Neuronal stem cell (in vitro differentiated cells): ENCODE results near the gene CBFA2T2.
A peak's percentile ranks its signal among the peaks of the same experiment; 100 is the strongest.
"Not testable (repeated sequence)": the region's sequence is repeated elsewhere in the genome, so short reads cannot be mapped to it uniquely, and the experiment has no call there.

ENCODE experiments used
- DNase-seq: peaks from one replicate; pipeline ENCODE4 v3.0.0-alpha.2; 2013; ENCODE audit warnings: low spot score
- H2AFZ ChIP-seq: one replicate; pipeline ENCODE4 v1.6.1; 2013; ENCODE audit warnings: mild to moderate bottlenecking, low read length, inconsistent platforms
- H2AK5ac ChIP-seq: 2 replicates; pipeline ENCODE4 v1.6.1; 2013; ENCODE audit warnings: low read depth, mild to moderate bottlenecking, inconsistent platforms, low read length, moderate library complexity, mixed read lengths
- H2BK120ac ChIP-seq: 2 replicates; pipeline ENCODE4 v1.6.1; 2013; ENCODE audit warnings: low read depth, mild to moderate bottlenecking, inconsistent platforms, low read length, moderate library complexity, mixed read lengths
- H2BK12ac ChIP-seq: one replicate; pipeline ENCODE4 v1.6.1; 2013; ENCODE audit warnings: low read length, inconsistent platforms
- H2BK15ac ChIP-seq: 2 replicates; pipeline ENCODE4 v1.6.1; 2013; ENCODE audit warnings: mild to moderate bottlenecking, low read length, inconsistent platforms, mixed read lengths
- H2BK5ac ChIP-seq: one replicate; pipeline ENCODE4 v1.6.1; 2013; ENCODE audit warnings: inconsistent platforms, mild to moderate bottlenecking, low read length, moderate library complexity
- H3K14ac ChIP-seq: one replicate; pipeline ENCODE4 v1.6.1; 2013; ENCODE audit warnings: low read length, inconsistent platforms
- H3K18ac ChIP-seq: 2 replicates; pipeline ENCODE4 v1.6.1; 2013; ENCODE audit warnings: low read length, inconsistent platforms
- H3K23ac ChIP-seq: 2 replicates; pipeline ENCODE4 v1.6.1; 2013; ENCODE audit warnings: low read depth, mild to moderate bottlenecking, mixed read lengths, low read length, inconsistent platforms; ENCODE audit not compliant: poor library complexity
- H3K27ac ChIP-seq: replicated peaks from 3 replicates; pipeline ENCODE4 v1.5.1; 2013; ENCODE audit warnings: low read length, inconsistent platforms
- H3K27me3 ChIP-seq, 3 experiments: 2 replicates each; pipeline ENCODE4 v1.6.1; 2013; ENCODE audit warnings: low read length in 3 of 3, mild to moderate bottlenecking in 2 of 3, inconsistent platforms in 1 of 3, low read depth in 1 of 3, mixed read lengths in 1 of 3, moderate library complexity in 1 of 3; ENCODE audit not compliant: control insufficient read depth in 3 of 3, insufficient read depth in 3 of 3
- H3K36me3 ChIP-seq, 2 donors: replicated peaks in 1 of 2; 2 replicates each; pipeline ENCODE4 v1.6.1; 2013; ENCODE audit warnings: low read length in 2 of 2; ENCODE audit not compliant: control insufficient read depth in 2 of 2, insufficient read depth in 2 of 2
- H3K4ac ChIP-seq: 2 replicates; pipeline ENCODE4 v1.6.1; 2013; ENCODE audit warnings: inconsistent platforms, mild to moderate bottlenecking, low read length, moderate library complexity
- H3K4me1 ChIP-seq, 2 donors: 1 replicate in 1 of 2; 2 replicates in 1 of 2; pipeline ENCODE4 v1.6.1; 2013; ENCODE audit warnings: low read length in 2 of 2, low read depth in 1 of 2; ENCODE audit not compliant: control insufficient read depth in 2 of 2, insufficient read depth in 1 of 2
- H3K4me2 ChIP-seq: one replicate; pipeline ENCODE4 v1.6.1; 2013; ENCODE audit warnings: mild to moderate bottlenecking, low read length, inconsistent platforms; ENCODE audit not compliant: insufficient read depth, poor library complexity, severe bottlenecking
- H3K4me3 ChIP-seq, 2 donors: 2 replicates each; pipeline ENCODE4 v1.5.1; 2013; ENCODE audit warnings: low read length in 2 of 2, mild to moderate bottlenecking in 2 of 2, inconsistent platforms in 1 of 2, moderate library complexity in 1 of 2
- H3K79me1 ChIP-seq: one replicate; pipeline ENCODE4 v1.6.1; 2013; ENCODE audit warnings: low read depth, mild to moderate bottlenecking, inconsistent platforms, low read length, moderate library complexity
- H3K9ac ChIP-seq: one replicate; pipeline ENCODE4 v1.6.1; 2013; ENCODE audit warnings: mild to moderate bottlenecking, low read depth, low read length, inconsistent platforms; ENCODE audit not compliant: poor library complexity
- H3K9me3 ChIP-seq, 2 donors: replicated peaks in 1 of 2; 2 replicates each; pipeline versions ENCODE3 to v1.6.1; 2013; ENCODE audit warnings: low read length in 2 of 2, mild to moderate bottlenecking in 2 of 2, inconsistent platforms in 1 of 2, low read depth in 1 of 2, mixed read lengths in 1 of 2, moderate library complexity in 1 of 2; ENCODE audit not compliant: control insufficient read depth in 2 of 2, insufficient read depth in 1 of 2
- H4K8ac ChIP-seq: one replicate; pipeline ENCODE4 v1.6.1; 2013; ENCODE audit warnings: low read depth, mild to moderate bottlenecking, inconsistent platforms, low read length, moderate library complexity
- H4K91ac ChIP-seq: one replicate; pipeline ENCODE4 v1.6.1; 2013; ENCODE audit warnings: low read length, low read depth, mild to moderate bottlenecking, inconsistent platforms; ENCODE audit not compliant: poor library complexity
- WGBS, 2 donors: extraction: QIAGEN DNeasy Blood & Tissue Kit; methylation state at CpG; one replicate each; pipeline ENCODE4 v1.1.7; 2013; ENCODE audit warnings: missing lambda C conversion rate in 2 of 2, mixed read lengths in 1 of 2; ENCODE audit not compliant: insufficient read length in 2 of 2, insufficient replicate concordance in 1 of 2; ENCODE audit errors: extremely low coverage in 2 of 2; 5-methylcytosine and 5-hydroxymethylcytosine counted together

Gene CBFA2T2

GRCh38 chr20:33559212-33559611, 69.3 kb downstream of the CBFA2T2 start:
- H3K23ac ChIP-seq = no peak overlapping the region
- no peak overlapping the region for H2BK12ac ChIP-seq
- no peak overlapping the region for H2AFZ ChIP-seq
- no peak overlapping the region for H3K18ac ChIP-seq
- no peak overlapping the region for H3K4me2 ChIP-seq
- H3K9ac ChIP-seq = no peak overlapping the region
- no peak overlapping the region for H4K8ac ChIP-seq
- H2BK5ac ChIP-seq = no peak overlapping the region
- H3K27ac ChIP-seq = no peak overlapping the region
- no CpG with 5 or more reads among the region's 2 CpGs for WGBS, 2 donors
- H3K14ac ChIP-seq = no peak overlapping the region
- H4K91ac ChIP-seq = no peak overlapping the region
- H3K4me1 ChIP-seq = peaks cover 3 to 7% of the 10 kb centered on the region in 2 donors
- H3K36me3 ChIP-seq = peaks cover 0 to 12% of the 10 kb centered on the region in 2 donors
- no peaks in the 10 kb centered on the region for H3K9me3 ChIP-seq
- H2BK120ac ChIP-seq = no peak overlapping the region
- no peak overlapping the region for H3K4ac ChIP-seq
- H3K79me1 ChIP-seq = no peaks in the 10 kb centered on the region
- no peak overlapping the region for H2BK15ac ChIP-seq
- peak overlapping the region in 1 of 2 donors; percentile 35 for H3K4me3 ChIP-seq
- H3K27me3 ChIP-seq = no peaks in the 10 kb centered on the region
- no peak overlapping the region for H2AK5ac ChIP-seq
- DNase-seq = no peak

GRCh38 chr20:33560026-33560425, 70.1 kb downstream of the CBFA2T2 start:
- Histone ChIP-seq H2AFZ (no peak overlapping the region), H4K91ac (no peak overlapping the region), H2BK15ac (no peak overlapping the region), H2BK5ac (no peak overlapping the region), H3K4me1 (peaks cover 0 to 6% of the 10 kb centered on the region in 2 donors), H3K18ac (no peak overlapping the region), H3K9ac (no peak overlapping the region), H4K8ac (no peak overlapping the region), H3K79me1 (no peaks in the 10 kb centered on the region), H3K14ac (no peak overlapping the region), H3K4ac (no peak overlapping the region), H3K4me2 (no peak overlapping the region), H3K23ac (no peak overlapping the region), H2BK12ac (no peak overlapping the region), H3K27me3 (no peaks in the 10 kb centered on the region), H2BK120ac (no peak overlapping the region), H3K4me3 (no peak overlapping the region), H3K36me3 (peaks cover 0 to 12% of the 10 kb centered on the region in 2 donors), H2AK5ac (no peak overlapping the region), H3K9me3 (no peaks in the 10 kb centered on the region), H3K27ac (no peak overlapping the region)
- DNase-seq = no peak
- WGBS, 2 donors = no CpG with 5 or more reads among the region's 2 CpGs

- H3K9me3 ChIP-seq, H2BK12ac ChIP-seq, H3K4me3 ChIP-seq, H4K8ac ChIP-seq, H3K79me1 ChIP-seq, H2AK5ac ChIP-seq, H3K4me2 ChIP-seq, H3K18ac ChIP-seq, H2BK5ac ChIP-seq, H3K27me3 ChIP-seq, H2BK120ac ChIP-seq, H3K9ac ChIP-seq, H3K27ac ChIP-seq, H3K23ac ChIP-seq, DNase-seq, H3K14ac ChIP-seq, H3K4me1 ChIP-seq, H4K91ac ChIP-seq, H3K4ac ChIP-seq, H2AFZ ChIP-seq, H2BK15ac ChIP-seq: not testable (repeated sequence)
- peaks cover 0 to 11% of the 10 kb centered on the region in 2 donors for H3K36me3 ChIP-seq
- no CpG with 5 or more reads among the region's 6 CpGs for WGBS, 2 donors
Observed at GRCh38 chr20:33561053-33561452, 71.2 kb downstream of the CBFA2T2 start.

GRCh38 chr20:33561692-33562601, 72.1 kb downstream of the CBFA2T2 start:
- peaks cover 0 to 4% of the 10 kb centered on the region in 2 donors for H3K36me3 ChIP-seq
- H3K9ac ChIP-seq = no peak overlapping the region
- no peak overlapping the region for H2BK120ac ChIP-seq
- no peak overlapping the region for H3K4me2 ChIP-seq
- H3K4me1 ChIP-seq = peaks cover 0 to 4% of the 10 kb centered on the region in 2 donors
- no peak overlapping the region for H4K91ac ChIP-seq
- no peak overlapping the region for H3K14ac ChIP-seq
- no peak overlapping the region for H2BK5ac ChIP-seq
- H2AFZ ChIP-seq = no peak overlapping the region
- H2BK12ac ChIP-seq = no peak overlapping the region
- no CpG with 5 or more reads among the region's 5 CpGs for WGBS, 2 donors
- no peak overlapping the region for H3K4ac ChIP-seq
- H2BK15ac ChIP-seq = no peak overlapping the region
- H3K18ac ChIP-seq = no peak overlapping the region
- H3K4me3 ChIP-seq = no peak overlapping the region
- H4K8ac ChIP-seq = no peak overlapping the region
- H3K27ac ChIP-seq = no peak overlapping the region
- no peaks in the 10 kb centered on the region for H3K79me1 ChIP-seq
- no peaks in the 10 kb centered on the region for H3K27me3 ChIP-seq
- no peak for DNase-seq
- no peaks in the 10 kb centered on the region for H3K9me3 ChIP-seq
- no peak overlapping the region for H3K23ac ChIP-seq
- no peak overlapping the region for H2AK5ac ChIP-seq
